ENCODE results near the gene HELT. TPM values are rescaled to one million over a fixed set of nuclear protein-coding genes. Genes with fewer than 3 reads are reported as not detected.
"Not testable (repeated sequence)": the region's sequence is repeated elsewhere in the genome, so short reads cannot be mapped to it uniquely, and the experiment has no call there.

The HELT gene
- polyA plus RNA-seq, 1 donor from 2014 or later, result not detected

GRCh38 chr4:185039508-185040273, 21.4 kb downstream of the HELT start:
- Mint-ChIP-seq H3K27ac (no peak overlapping the region), H3K4me3 (peak overlapping the region in 2 of 4 donors; percentile 18 to 67), H3K27me3 (peaks cover 5% of the 10 kb centered on the region), H3K9me3 (peaks cover 0 to 4% (median 0%) of the 10 kb centered on the region in 3 donors), H3K4me1 (peaks cover 5 to 6% (median 5%) of the 10 kb centered on the region in 3 donors), H3K36me3 (no peaks in the 10 kb centered on the region)

- H3K9me3 Mint-ChIP-seq, result peaks cover 0 to 2% (median 0%) of the 10 kb centered on the region in 3 donors
- no peaks in the 10 kb centered on the region for H3K36me3 Mint-ChIP-seq
- H3K4me3 Mint-ChIP-seq, result no peak overlapping the region
- H3K4me1 Mint-ChIP-seq, result peaks cover 5 to 6% (median 5%) of the 10 kb centered on the region in 3 donors
- H3K27ac Mint-ChIP-seq, result no peak overlapping the region
- H3K27me3 Mint-ChIP-seq, result peaks cover 8% of the 10 kb centered on the region
Measured at GRCh38 chr4:185040523-185040922, 22.2 kb downstream of the HELT start.

GRCh38 chr4:185050286-185050685, 32.0 kb downstream of the HELT start:
- H3K9me3 Mint-ChIP-seq, H3K4me1 Mint-ChIP-seq, H3K27ac Mint-ChIP-seq, H3K36me3 Mint-ChIP-seq: not testable (repeated sequence)
- Mint-ChIP-seq H3K27me3 (peaks cover 11% of the 10 kb centered on the region), H3K4me3 (peak overlapping the region in 2 of 4 donors; percentile 28 to 55)

GRCh38 chr4:185051283-185051682, 33.0 kb downstream of the HELT start:
- not testable (repeated sequence) for H3K36me3 Mint-ChIP-seq, H3K9me3 Mint-ChIP-seq, H3K27ac Mint-ChIP-seq, H3K4me1 Mint-ChIP-seq, H3K4me3 Mint-ChIP-seq
- peaks cover 10% of the 10 kb centered on the region for H3K27me3 Mint-ChIP-seq

- Mint-ChIP-seq H3K27me3 (peaks cover 11% of the 10 kb centered on the region), H3K36me3 (no peaks in the 10 kb centered on the region), H3K4me3 (no peak overlapping the region), H3K9me3 (peaks cover 0 to 3% (median 2%) of the 10 kb centered on the region in 3 donors), H3K27ac (no peak overlapping the region), H3K4me1 (no peaks in the 10 kb centered on the region)
Measured at GRCh38 chr4:185053746-185054145, 35.5 kb downstream of the HELT start.

GRCh38 chr4:185054272-185054671, 36.0 kb downstream of the HELT start:
- Mint-ChIP-seq H3K36me3 (no peaks in the 10 kb centered on the region), H3K4me1 (no peaks in the 10 kb centered on the region), H3K9me3 (peaks cover 0 to 3% (median 2%) of the 10 kb centered on the region in 3 donors), H3K27me3 (peaks cover 10% of the 10 kb centered on the region), H3K4me3 (no peak overlapping the region), H3K27ac (no peak overlapping the region)

GRCh38 chr4:185054886-185055285, 36.6 kb downstream of the HELT start:
- Mint-ChIP-seq H3K4me1 (no peaks in the 10 kb centered on the region), H3K9me3 (peaks cover 0 to 3% (median 2%) of the 10 kb centered on the region in 3 donors), H3K36me3 (no peaks in the 10 kb centered on the region), H3K4me3 (no peak overlapping the region), H3K27me3 (peaks cover 10% of the 10 kb centered on the region), H3K27ac (no peak overlapping the region)

GRCh38 chr4:185061610-185062009, 43.3 kb downstream of the HELT start:
- Mint-ChIP-seq H3K27me3 (peaks cover 10% of the 10 kb centered on the region), H3K27ac (no peak overlapping the region)

GRCh38 chr4:185062606-185063005, 44.3 kb downstream of the HELT start:
- H3K9me3 Mint-ChIP-seq, result peaks cover 3 to 11% (median 8%) of the 10 kb centered on the region in 3 donors
- H3K36me3 Mint-ChIP-seq, result no peaks in the 10 kb centered on the region
- no peak overlapping the region for H3K4me3 Mint-ChIP-seq
- H3K27ac Mint-ChIP-seq, result no peak overlapping the region
- H3K27me3 Mint-ChIP-seq, result peaks cover 9% of the 10 kb centered on the region
- H3K4me1 Mint-ChIP-seq, result no peaks in the 10 kb centered on the region

More at GRCh38 chr4:185061610-185062009, 43.3 kb downstream of the HELT start:
- no peak overlapping the region for H3K4me3 Mint-ChIP-seq
- H3K36me3 Mint-ChIP-seq, result no peaks in the 10 kb centered on the region
- no peaks in the 10 kb centered on the region for H3K4me1 Mint-ChIP-seq
- H3K9me3 Mint-ChIP-seq, result peaks cover 3 to 11% (median 8%) of the 10 kb centered on the region in 3 donors

- Mint-ChIP-seq H3K9me3 (peaks cover 3 to 10% (median 8%) of the 10 kb centered on the region in 3 donors), H3K27me3 (peaks cover 8% of the 10 kb centered on the region), H3K4me1 (no peaks in the 10 kb centered on the region), H3K36me3 (no peaks in the 10 kb centered on the region), H3K27ac (no peak overlapping the region), H3K4me3 (no peak overlapping the region)
Measured at GRCh38 chr4:185066179-185066578, 47.9 kb downstream of the HELT start.

- H3K27me3 Mint-ChIP-seq, result peaks cover 5% of the 10 kb centered on the region
- H3K36me3 Mint-ChIP-seq, result no peaks in the 10 kb centered on the region
- H3K4me3 Mint-ChIP-seq, result no peak overlapping the region
- no peaks in the 10 kb centered on the region for H3K4me1 Mint-ChIP-seq
- H3K27ac Mint-ChIP-seq, result no peak overlapping the region
- H3K9me3 Mint-ChIP-seq, result no peaks in the 10 kb centered on the region
Measured at GRCh38 chr4:185068837-185069236, 50.5 kb downstream of the HELT start.

Other genes with a start within 250 kb of the HELT start
- 9.2 TPM for gene ACSL1, start 192.5 kb upstream of the HELT start, polyA plus RNA-seq
- gene SLC25A4, start 124.8 kb downstream of the HELT start, polyA plus RNA-seq, result 16.6 TPM
- gene CFAP97, start 185.5 kb downstream of the HELT start, polyA plus RNA-seq, result 66.3 TPM
- 24.4 TPM for gene SNX25, start 191.1 kb downstream of the HELT start, polyA plus RNA-seq